GM19438 (cell line): ENCODE measurements around the gene FAM110A.
"Not testable (repeated sequence)": the region's sequence is repeated elsewhere in the genome, so short reads cannot be mapped to it uniquely, and the experiment has no call there.

ENCODE experiments used
- ATAC-seq: cut with Tn5 transposase; IDR thresholded peaks from one replicate; pipeline ENCODE4 v1.9.1; 2021; ENCODE audit warnings: low read depth; ENCODE audit not compliant: unreplicated experiment

FAM110A gene

DNA sequence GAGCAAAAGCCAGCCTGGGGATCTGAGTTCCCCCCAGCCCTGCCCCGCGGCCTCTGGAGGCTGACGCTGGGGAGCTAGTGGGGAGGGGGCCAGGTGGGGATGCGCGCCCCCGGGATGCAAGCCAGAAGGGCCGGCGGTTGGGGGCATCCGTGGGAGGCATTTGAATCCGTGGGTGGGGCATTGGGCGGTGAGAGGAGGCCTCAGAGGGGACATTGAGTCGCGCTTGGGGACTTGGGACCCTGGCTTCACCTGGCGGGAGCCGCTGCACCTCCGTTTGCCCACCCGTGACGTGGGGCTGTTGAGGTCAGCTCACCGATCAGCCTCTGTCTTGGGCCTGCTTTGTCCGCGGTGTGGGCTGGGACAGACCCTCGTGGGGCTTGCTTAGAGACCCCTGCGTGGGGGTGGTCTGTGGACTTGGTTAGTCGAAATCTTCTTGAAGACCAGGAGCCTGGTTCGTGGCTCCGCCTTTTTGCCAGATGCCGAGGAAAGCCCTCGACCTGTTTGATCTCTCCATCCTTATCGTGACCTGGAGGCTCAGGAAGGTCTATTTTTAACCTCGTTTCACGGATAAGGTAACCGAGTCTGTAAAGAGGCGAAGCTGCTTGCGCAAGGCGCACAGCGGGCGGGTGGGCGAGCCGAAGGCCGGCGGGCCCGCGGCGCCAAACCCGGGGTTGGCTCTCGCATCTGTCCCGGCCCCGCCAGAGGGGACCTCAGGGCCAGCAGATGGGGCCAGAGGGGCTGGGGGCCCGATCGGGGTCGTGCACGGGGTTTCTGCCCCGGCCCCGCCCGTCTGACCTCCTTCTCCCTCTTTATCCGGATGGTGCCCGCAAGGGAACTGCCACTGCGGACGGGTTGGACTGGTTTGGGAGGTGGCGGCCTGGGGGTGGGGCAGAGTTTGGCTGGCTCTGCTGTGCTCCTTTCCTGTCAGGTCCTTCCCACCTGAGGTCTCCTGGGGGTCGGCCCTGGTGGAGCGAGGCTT is 8.3 kb downstream of the FAM110A start:
- no peak for ATAC-seq

- ATAC-seq = no peak
Observed at GRCh38 chr20:842547-842940, 9.0 kb downstream of the FAM110A start.

DNA sequence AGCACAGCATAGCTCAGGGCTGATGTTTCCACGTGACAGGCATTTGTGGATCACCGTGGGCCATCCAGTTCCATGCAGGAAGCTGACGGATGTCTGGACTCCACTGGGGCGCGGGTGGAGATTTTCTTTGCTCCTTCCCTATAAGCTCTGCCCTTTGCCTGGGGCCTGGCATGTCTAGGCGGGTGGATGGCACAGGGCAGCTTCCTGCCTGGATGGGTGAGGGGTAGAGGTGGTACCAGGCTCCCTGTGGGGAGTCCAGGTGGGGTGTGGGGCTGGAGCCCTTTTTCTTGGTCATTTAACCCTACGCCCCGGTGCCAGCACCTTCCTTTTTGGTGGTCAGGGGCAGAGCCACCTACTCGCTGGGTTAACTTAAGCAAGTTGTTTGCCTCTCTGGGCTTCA is 10.4 kb downstream of the FAM110A start:
- ATAC-seq = no peak

GRCh38 chr20:844473-845225 is 11.1 kb downstream of the FAM110A start:
- peak; percentile 93 for ATAC-seq

- ATAC-seq = no peak
Observed at GRCh38 chr20:845226-845868, 11.8 kb downstream of the FAM110A start.

GRCh38 chr20:845941-846893 is 12.7 kb downstream of the FAM110A start:
- ATAC-seq = no peak

GRCh38 chr20:846894-847278 is 13.4 kb downstream of the FAM110A start:
- ATAC-seq = no peak

GRCh38 chr20:848193-848592 is 14.7 kb downstream of the FAM110A start:
- no peak for ATAC-seq

DNA sequence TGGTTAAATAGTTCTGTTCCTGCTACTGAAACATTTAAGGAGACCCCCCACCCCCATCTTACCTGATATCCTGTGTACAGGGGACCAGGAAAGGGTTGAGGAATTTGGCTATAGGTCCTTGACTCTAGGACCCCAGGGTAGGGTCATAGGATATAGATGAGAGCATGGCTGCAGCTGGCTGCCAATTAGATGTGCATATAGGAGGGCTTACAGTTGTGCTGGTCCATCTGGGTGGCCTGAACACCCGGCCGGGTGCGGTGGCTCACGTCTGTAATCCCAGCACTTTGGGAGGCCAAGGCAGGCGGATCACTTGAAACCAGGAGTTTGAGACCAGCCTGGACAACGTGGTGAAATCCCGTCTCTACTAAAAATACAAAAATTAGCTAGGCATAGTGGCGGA is 15.2 kb downstream of the FAM110A start:
- not testable (repeated sequence) for ATAC-seq

GRCh38 chr20:853406-853996 is 20.0 kb downstream of the FAM110A start:
- no peak for ATAC-seq

GRCh38 chr20:854601-855000 is 21.1 kb downstream of the FAM110A start:
- ATAC-seq = no peak

DNA sequence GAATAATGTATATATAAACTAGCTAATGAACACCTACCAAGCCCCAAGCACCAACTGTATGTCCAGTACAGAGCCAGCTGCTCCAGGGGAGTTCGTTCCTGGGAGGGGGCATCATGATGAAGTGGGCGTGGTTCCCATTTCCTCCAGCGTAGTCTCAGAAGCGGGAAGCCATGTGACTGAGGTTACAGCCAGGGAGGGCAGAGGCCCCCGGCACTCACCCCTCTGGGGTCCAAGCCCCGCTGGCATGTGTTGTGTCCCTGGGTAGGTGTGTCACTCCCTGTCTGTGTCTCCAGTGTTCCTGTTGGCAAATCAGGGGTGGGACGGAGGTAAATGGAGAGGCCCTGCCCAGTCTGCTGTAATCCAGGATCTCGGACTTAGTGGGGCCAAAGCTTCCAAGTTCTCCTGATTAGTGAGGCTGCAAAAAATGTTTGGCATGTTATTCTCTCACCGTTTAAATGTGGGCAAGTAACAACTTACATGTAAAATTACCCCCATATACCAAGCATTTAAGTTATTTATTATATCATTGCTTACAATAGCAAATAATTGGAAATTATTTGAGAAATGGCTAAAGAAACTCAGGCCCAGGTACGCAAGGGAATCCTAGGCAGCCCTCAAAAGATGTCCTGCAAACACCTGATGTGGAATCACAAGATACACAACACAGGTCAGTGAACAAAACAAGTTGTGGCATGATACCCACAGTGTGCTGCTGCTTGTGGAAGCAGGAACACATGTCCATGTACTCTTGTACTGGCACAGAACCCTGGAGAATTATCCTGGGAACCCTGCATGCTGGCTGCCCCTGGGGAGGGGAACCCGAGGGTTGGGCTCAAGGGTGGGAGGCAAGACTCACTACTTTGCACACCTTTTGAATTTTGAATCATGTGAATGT is 22.2 kb downstream of the FAM110A start:
- no peak for ATAC-seq

DNA sequence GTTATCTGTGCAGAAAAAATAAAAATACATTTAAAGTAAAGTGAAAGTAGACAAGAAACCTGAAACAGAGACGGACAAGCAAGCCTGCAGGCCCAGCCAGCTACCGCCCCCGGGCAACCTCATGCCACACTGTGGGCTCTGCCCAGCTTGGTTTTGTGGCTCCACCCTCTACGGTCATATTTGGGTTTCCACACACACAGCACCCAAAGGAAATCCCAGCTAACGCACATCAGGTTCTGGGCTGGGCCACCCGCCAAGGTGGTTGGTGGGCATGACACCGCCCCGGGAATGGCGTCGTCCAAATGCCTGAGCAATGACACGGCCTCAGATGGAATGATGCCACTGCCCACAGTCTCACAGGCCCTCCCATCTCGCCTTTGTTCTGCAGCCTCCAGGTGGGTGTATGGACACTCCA is 22.9 kb downstream of the FAM110A start:
- ATAC-seq = no peak

DNA sequence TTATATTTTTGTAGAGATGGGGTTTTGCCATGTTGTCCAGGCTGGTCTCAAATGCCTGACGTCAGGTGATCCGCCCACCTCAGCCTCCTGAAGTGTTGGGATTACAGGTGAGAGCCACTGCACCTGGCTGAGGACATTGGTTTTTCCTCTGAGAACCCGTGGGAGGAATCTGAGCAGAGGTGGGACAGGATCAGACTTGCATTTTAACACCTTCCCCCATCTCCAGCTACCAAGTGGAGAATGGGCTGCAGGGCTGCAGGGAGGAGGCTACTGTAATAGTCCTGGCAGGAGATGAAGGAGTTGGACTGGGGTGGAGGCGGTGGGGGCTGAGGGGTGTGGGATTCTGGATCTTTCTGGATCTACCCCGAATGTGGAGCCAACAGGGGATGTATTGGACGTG is 24.5 kb downstream of the FAM110A start:
- ATAC-seq = no peak

DNA sequence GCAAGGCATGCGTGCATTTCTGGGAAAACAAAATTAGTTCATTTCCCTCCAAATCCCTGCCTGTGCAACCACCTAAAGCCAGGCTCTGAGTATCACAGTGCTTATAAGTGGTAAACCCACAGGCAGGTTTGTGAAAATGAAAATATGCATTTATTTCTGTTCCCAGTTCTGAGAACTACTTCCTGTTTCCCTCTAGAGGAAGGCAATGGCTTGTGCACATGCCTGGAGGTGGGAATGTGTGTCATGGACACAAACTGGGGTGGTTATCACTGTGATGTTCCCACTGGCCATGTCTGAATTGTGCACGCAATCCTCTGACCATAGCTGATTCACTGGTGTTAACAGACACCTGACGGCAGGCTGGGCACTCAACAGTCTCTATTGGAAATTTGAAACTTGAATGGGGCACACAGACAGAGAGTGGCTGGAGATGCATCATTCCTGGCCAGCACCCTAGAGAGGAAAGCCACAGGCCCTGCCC is 26.3 kb downstream of the FAM110A start:
- no peak for ATAC-seq

DNA sequence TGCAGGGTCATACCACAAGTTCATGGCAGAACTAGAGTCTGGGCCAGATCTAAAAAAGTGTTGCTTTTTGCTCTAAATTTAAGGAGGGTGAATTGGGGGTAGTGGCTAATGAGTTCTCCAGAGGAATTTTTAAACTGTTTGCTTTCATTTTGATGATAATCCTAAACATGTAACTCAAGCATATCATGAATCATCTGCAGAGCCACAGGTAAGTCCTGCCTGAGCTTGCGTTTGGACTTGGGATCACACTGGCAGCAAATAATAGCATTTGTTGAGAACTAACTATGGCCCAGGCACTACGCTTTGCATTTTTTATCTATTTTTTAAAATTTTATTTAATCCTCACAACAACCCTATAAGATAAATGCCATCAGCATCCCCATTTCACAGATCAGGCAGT is 27.4 kb downstream of the FAM110A start:
- no peak for ATAC-seq

DNA sequence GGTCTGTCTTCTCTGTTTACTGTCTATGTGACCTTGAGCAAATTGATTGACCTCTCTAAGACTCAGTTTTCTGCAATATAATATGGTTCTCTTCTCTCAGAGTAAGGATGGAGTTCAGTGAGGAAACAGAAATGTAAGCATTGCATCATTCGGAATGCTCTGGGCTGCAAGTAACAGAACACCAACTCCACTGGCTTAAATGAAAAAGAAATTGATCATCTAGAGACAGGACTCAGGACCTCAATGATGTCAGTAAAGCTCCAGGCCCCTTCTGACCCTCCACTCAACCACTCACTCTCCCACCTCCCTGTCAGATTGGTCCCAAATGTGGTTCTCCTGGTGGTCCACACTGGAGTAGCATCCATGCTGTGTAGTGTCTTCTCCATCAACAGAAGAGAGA is 31.9 kb downstream of the FAM110A start:
- ATAC-seq = no peak

DNA sequence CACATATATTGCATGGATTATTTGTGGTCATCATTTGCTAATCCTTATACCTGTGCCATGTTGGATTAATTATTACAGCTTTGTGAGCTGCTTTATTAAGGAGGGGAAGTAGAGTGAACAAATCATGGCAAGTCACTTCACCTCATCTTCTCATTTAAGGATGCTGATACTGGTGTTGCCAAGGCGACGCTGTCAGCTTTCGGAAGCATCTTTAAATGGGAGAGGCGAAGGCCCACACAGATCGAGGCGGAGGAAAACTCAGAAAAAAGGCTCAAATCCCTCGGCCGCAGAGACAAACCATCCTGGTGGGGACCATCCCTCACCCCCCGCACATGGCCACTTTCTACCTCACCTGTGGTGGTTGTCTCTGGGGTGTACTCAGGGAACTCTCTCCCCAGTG is 34.8 kb downstream of the FAM110A start:
- ATAC-seq = no peak

DNA sequence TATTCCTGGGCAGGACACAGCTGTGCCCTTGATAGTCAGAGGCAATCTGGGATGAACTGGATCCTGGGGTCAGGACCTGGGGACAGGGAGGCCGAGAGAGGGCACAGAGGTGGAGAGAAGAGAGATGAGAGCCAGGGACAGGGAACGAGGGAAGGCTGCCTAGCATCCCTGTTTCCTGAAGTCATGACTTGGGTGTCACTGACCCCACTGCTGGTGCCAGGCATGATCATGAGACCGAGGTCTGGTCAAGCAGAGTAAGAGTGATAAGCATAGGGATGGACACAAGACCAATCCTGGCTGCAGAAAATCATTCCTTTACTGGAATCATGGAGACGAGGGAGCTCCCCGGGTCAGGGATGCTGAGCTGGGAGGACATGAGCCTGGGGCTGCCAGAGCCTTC is 36.1 kb downstream of the FAM110A start:
- ATAC-seq = no peak
